Transverse colon (tissue), 4 donors: ENCODE data around the gene ARHGAP1. TPM values are rescaled to one million over a fixed set of nuclear protein-coding genes. Genes with fewer than 3 reads are reported as not detected.

Experiments
- DNase-seq: peaks from one replicate; pipeline ENCODE4 v3.0.0-alpha.2; 2019
- H3K27ac ChIP-seq, 4 donors: fragments of 200-600 bp; sonication (generic); 2 replicates each; pipeline ENCODE4 v1.5.1; 2016 to 2018; ENCODE audit warnings: inconsistent platforms in 4 of 4
- H3K27me3 ChIP-seq: fragments of 200-600 bp; sonication (generic); 2 replicates; pipeline ENCODE4 v1.5.1; 2017; ENCODE audit warnings: inconsistent platforms
- H3K36me3 ChIP-seq, 4 donors: fragments of 200-600 bp; sonication (generic); 2 replicates each; pipeline ENCODE4 v1.5.1; 2017 to 2019; ENCODE audit warnings: inconsistent platforms in 4 of 4
- H3K4me1 ChIP-seq, 4 donors: fragments of 200-600 bp; sonication (generic); 2 replicates each; pipeline ENCODE4 v1.5.1; 2017 to 2020; ENCODE audit warnings: inconsistent platforms in 4 of 4
- H3K4me3 ChIP-seq, 4 donors: fragments of 200-600 bp; sonication (generic); 1 replicate in 1 of 4; 2 replicates in 3 of 4; pipeline versions ENCODE4 v1.5.1 to v1.6.1; 2017 to 2019; ENCODE audit warnings: inconsistent platforms in 4 of 4
- H3K9me3 ChIP-seq, 2 donors: fragments of 200-600 bp; sonication (generic); 2 replicates each; pipeline ENCODE4 v1.5.1; 2017 to 2019; ENCODE audit warnings: inconsistent platforms in 2 of 2
- CTCF ChIP-seq, 5 experiments: fragments of 200-600 bp in 3 of 5; fragments of 450-650 bp in 2 of 5; sonication (generic) in 3 of 5; IDR thresholded peaks; 1 replicate in 2 of 5; 2 replicates in 3 of 5; pipeline ENCODE4 v1.5.1; 2016 to 2017; ENCODE audit warnings: antibody characterized with exemption in 5 of 5, inconsistent platforms in 3 of 5, mild to moderate bottlenecking in 2 of 5, moderate library complexity in 1 of 5
- EP300 ChIP-seq: sonication (generic); formaldehyde crosslinking; IDR thresholded peaks from one replicate; pipeline ENCODE4 v1.6.1; 2017; ENCODE audit warnings: antibody characterized with exemption, low read depth
- POLR2A ChIP-seq: fragments of 450-650 bp; IDR thresholded peaks from one replicate; pipeline ENCODE4 v1.6.1; 2016; ENCODE audit warnings: antibody characterized with exemption, mild to moderate bottlenecking, moderate library complexity
- POLR2AphosphoS5 ChIP-seq, 3 donors: sonication (generic); formaldehyde crosslinking; IDR thresholded peaks; one replicate each; pipeline ENCODE4 v1.6.1; 2016; ENCODE audit warnings: antibody characterized with exemption in 3 of 3
- WGBS, 2 donors: methylation state at CpG; one replicate each; pipeline ENCODE4 v1.1.5; 2018; ENCODE audit warnings: low coverage in 1 of 2; 5-methylcytosine and 5-hydroxymethylcytosine counted together
- in situ Hi-C, 4 donors: fragments of 200-750 bp; cut with MboI; loops; one replicate each; pipeline versions ENCODE4 v1.15.0 to v1.15.1; 2017; ENCODE audit warnings: low sequenced_read_pairs in 3 of 4, low pct_ligation_motif_present in 1 of 4, low pct_unique_long_range_greater_than_20kb in 1 of 4
- intact Hi-C: fragments of 100-400 bp; cut with DNase I; formaldehyde crosslinking; loops from one replicate; pipeline ENCODE4 v1.15.1; 2023; ENCODE audit warnings: low total_unique reads
- total RNA-seq, 4 donors: library from RNA; depleted of rRNA; stranded (reverse); fragments of >200 nt; gene quantifications; one replicate each; pipeline ENCODE4 v1.1.0, GENCODE V29; 2016

ARHGAP1 gene
- total RNA-seq, 4 donors from 2014 or later = 48.6 to 69.5 (median 50.9) TPM

- H3K27me3 ChIP-seq = no peaks in the 10 kb centered on the region
- H3K9me3 ChIP-seq = no peaks in the 10 kb centered on the region
- no peak overlapping the region for H3K27ac ChIP-seq
- in situ Hi-C loops (no loop called here), intact Hi-C loops (loop anchor here (5.0 kb wide), 1 partner anchor 441 kb away; no protein-coding TSS in a partner anchor)
- H3K36me3 ChIP-seq = no peaks in the 10 kb centered on the region
- DNase-seq = no peak
- 84 to 87% methylated on average over 4 of the region's 4 CpGs for WGBS, 2 donors
- peaks cover 0 to 3% (median 0%) of the 10 kb centered on the region in 4 donors for H3K4me1 ChIP-seq
- H3K4me3 ChIP-seq = no peak overlapping the region
- TF ChIP-seq CTCF (IDR thresholded peaks at IDR 0.05) (no peak), POLR2A (no peak), EP300 (no peak), POLR2AphosphoS5 (IDR thresholded peaks at IDR 0.05) (no peak)
These were observed 31.1 kb upstream of the ARHGAP1 start for GRCh38 chr11:46731545-46731944.

- intact Hi-C loops = loop anchor here (5.0 kb wide), 1 partner anchor 443 kb away; no protein-coding TSS in a partner anchor
- Histone ChIP-seq H3K9me3 (no peaks in the 10 kb centered on the region), H3K4me3 (no peak overlapping the region), H3K4me1 (no peaks in the 10 kb centered on the region), H3K27ac (no peak overlapping the region), H3K36me3 (no peaks in the 10 kb centered on the region), H3K27me3 (no peaks in the 10 kb centered on the region)
- no peak for DNase-seq
- TF ChIP-seq POLR2AphosphoS5 (IDR thresholded peaks at IDR 0.05) (no peak), POLR2A (no peak), CTCF (IDR thresholded peaks at IDR 0.05) (no peak), EP300 (no peak)
- in situ Hi-C loops = no loop called here
- WGBS, 2 donors = 62 to 87% methylated on average over 5 to 24 of the region's 24 CpGs
These were observed 28.9 kb upstream of the ARHGAP1 start for GRCh38 chr11:46729110-46730027.

GRCh38 chr11:46728659-46729040, 28.2 kb upstream of the ARHGAP1 start:
- in situ Hi-C loops (no loop called here), intact Hi-C loops (no loop called here)
- 88% methylated on average over 9 of the region's 9 CpGs; no CpG with 5 or more reads in 1 of the 2 donors for WGBS, 2 donors
- Histone ChIP-seq H3K9me3 (no peaks in the 10 kb centered on the region), H3K27ac (no peak overlapping the region), H3K36me3 (no peaks in the 10 kb centered on the region), H3K4me1 (no peaks in the 10 kb centered on the region), H3K27me3 (no peaks in the 10 kb centered on the region), H3K4me3 (no peak overlapping the region)
- no peak for TF ChIP-seq EP300
- TF ChIP-seq POLR2AphosphoS5 (IDR thresholded peaks at IDR 0.05) = no peak
- no peak for TF ChIP-seq CTCF (IDR thresholded peaks at IDR 0.05)
- no peak for TF ChIP-seq POLR2A
- no peak for DNase-seq

GRCh38 chr11:46727952-46728658, 27.7 kb upstream of the ARHGAP1 start:
- no peaks in the 10 kb centered on the region for H3K36me3 ChIP-seq
- intact Hi-C loops = no loop called here
- in situ Hi-C loops = no loop called here
- no peaks in the 10 kb centered on the region for H3K27me3 ChIP-seq
- TF ChIP-seq POLR2AphosphoS5 (IDR thresholded peaks at IDR 0.05) (no peak), POLR2A (no peak), CTCF (IDR thresholded peaks at IDR 0.05) (no peak), EP300 (no peak)
- no peak overlapping the region for H3K4me3 ChIP-seq
- H3K4me1 ChIP-seq = no peaks in the 10 kb centered on the region
- WGBS, 2 donors = 87% methylated on average over 16 of the region's 17 CpGs; no CpG with 5 or more reads in 1 of the 2 donors
- DNase-seq = no peak
- H3K27ac ChIP-seq = no peak overlapping the region
- no peaks in the 10 kb centered on the region for H3K9me3 ChIP-seq
